ENCODE results near the gene GPR21.

GPR21 gene

DNA sequence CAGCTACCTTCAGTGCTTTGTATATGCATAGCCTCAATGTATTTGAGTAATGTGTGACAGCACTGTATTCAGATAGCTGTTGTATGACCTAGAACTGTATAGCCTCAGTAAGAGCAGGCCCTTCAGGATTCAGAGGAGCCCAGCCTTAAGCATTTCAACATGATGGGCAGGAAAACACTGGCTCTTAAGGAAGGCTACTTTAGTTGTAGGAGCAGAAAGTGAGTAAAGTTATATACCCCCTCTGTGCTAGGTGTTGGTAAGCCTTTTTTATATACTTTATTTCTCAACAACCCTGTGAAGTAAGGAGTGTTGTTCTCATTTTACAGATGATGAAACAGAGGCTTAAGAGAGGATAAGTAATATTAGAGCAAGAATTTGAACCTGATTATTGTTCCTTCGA lies 1.5 kb upstream of the GPR21 start:
- Histone ChIP-seq H3K27ac (ENCODE audit: low read depth, low read length) (no peak overlapping the region), H3K9me3 (ENCODE audit: insufficient read depth, low read length) (no peaks in the 10 kb centered on the region), H4K20me1 (ENCODE audit: low read depth, low read length) (no peaks in the 10 kb centered on the region), H3K9me2 (replicated peaks; ENCODE audit: insufficient read depth, low read length) (no peaks in the 10 kb centered on the region), H3K9ac (ENCODE audit: low read length) (no peak overlapping the region), H3K27me3 (ENCODE audit: low read length) (no peaks in the 10 kb centered on the region), H3K36me3 (ENCODE audit: low read length) (peaks cover 9% of the 10 kb centered on the region; the same call in 1 of the 2 replicates), H3K4me2 (ENCODE audit: low read depth, low read length, poor library complexity, severe bottlenecking) (no peak overlapping the region), H3K79me2 (ENCODE audit: insufficient read depth, low read length) (no peaks in the 10 kb centered on the region), H3K4me3 (ENCODE audit: insufficient read depth, low read length, poor library complexity, severe bottlenecking) (no peak overlapping the region), H2AFZ (ENCODE audit: low read depth, low read length, severe bottlenecking) (no peak overlapping the region), H3F3A (ENCODE audit: insufficient read depth) (peaks cover 6% of the 10 kb centered on the region; the same call in 1 of the 2 replicates)
- TF ChIP-seq, protein P1, sequence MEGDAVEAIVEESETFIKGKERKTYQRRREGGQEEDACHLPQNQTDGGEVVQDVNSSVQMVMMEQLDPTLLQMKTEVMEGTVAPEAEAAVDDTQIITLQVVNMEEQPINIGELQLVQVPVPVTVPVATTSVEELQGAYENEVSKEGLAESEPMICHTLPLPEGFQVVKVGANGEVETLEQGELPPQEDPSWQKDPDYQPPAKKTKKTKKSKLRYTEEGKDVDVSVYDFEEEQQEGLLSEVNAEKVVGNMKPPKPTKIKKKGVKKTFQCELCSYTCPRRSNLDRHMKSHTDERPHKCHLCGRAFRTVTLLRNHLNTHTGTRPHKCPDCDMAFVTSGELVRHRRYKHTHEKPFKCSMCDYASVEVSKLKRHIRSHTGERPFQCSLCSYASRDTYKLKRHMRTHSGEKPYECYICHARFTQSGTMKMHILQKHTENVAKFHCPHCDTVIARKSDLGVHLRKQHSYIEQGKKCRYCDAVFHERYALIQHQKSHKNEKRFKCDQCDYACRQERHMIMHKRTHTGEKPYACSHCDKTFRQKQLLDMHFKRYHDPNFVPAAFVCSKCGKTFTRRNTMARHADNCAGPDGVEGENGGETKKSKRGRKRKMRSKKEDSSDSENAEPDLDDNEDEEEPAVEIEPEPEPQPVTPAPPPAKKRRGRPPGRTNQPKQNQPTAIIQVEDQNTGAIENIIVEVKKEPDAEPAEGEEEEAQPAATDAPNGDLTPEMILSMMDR (IDR thresholded peaks at IDR 0.05; ENCODE audit: insufficient read depth, low read length, poor library complexity, severe bottlenecking) = no peak
- TF ChIP-seq EZH2phosphoT487 (conservative IDR thresholded peaks at IDR 0.05; ENCODE audit: low read length) = no peak

DNA sequence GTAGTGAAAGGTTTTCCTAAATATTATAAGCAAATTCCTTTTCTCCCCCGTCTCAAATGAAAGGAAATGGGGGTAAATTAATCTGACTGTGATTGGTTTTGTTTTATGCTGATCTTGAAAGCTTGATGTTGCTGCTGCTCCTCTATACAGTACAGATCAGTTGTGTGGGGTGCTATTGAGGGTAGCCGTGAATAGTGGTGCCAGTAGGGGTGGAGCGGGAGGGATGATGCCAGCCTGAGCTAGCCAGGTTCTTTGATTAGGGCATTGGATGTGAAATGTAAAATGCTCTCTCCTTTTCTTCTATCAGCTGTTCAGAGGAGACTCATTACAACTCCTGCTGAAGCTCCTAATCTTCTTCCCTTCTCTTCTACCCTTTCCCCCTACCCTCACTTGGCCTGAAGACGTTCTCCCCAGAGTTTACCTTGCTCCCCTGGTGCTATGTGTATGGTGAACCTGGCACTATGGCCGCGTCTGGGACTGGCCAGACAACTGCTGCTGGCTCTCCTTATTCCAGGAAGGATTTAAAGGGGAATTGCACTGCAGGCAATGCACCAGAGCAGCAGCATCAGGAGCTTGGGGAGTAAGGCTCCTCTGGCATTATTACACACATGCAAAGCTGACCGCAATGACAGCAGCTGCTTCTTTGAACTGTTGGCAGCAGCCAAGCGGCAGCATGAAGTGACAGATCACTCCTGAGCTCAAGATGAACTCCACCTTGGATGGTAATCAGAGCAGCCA lies 566 bp downstream of the GPR21 start:
- TF ChIP-seq, protein P1 (IDR thresholded peaks at IDR 0.05; ENCODE audit: insufficient read depth, low read length, poor library complexity, severe bottlenecking) = no peak
- no peak for TF ChIP-seq EZH2phosphoT487 (conservative IDR thresholded peaks at IDR 0.05; ENCODE audit: low read length)
- H4K20me1 ChIP-seq (ENCODE audit: low read depth, low read length) = no peaks in the 10 kb centered on the region
- no peak overlapping the region for H3K9ac ChIP-seq (ENCODE audit: low read length)
- no peaks in the 10 kb centered on the region for H3K9me2 ChIP-seq (replicated peaks; ENCODE audit: insufficient read depth, low read length)
- no peak overlapping the region for H3K27ac ChIP-seq (ENCODE audit: low read depth, low read length)
- H3K4me2 ChIP-seq (ENCODE audit: low read depth, low read length, poor library complexity, severe bottlenecking) = no peak overlapping the region
- H3K36me3 ChIP-seq (ENCODE audit: low read length) = peaks cover 11% of the 10 kb centered on the region; the same call in 1 of the 2 replicates
- no peak overlapping the region for H2AFZ ChIP-seq (ENCODE audit: low read depth, low read length, severe bottlenecking)
- H3K79me2 ChIP-seq (ENCODE audit: insufficient read depth, low read length) = no peaks in the 10 kb centered on the region
- peaks cover 10% of the 10 kb centered on the region; the same call in 1 of the 2 replicates for H3F3A ChIP-seq (ENCODE audit: insufficient read depth)
- no peaks in the 10 kb centered on the region for H3K9me3 ChIP-seq (ENCODE audit: insufficient read depth, low read length)
- no peak overlapping the region for H3K4me3 ChIP-seq (ENCODE audit: insufficient read depth, low read length, poor library complexity, severe bottlenecking)
- no peaks in the 10 kb centered on the region for H3K27me3 ChIP-seq (ENCODE audit: low read length)

DNA sequence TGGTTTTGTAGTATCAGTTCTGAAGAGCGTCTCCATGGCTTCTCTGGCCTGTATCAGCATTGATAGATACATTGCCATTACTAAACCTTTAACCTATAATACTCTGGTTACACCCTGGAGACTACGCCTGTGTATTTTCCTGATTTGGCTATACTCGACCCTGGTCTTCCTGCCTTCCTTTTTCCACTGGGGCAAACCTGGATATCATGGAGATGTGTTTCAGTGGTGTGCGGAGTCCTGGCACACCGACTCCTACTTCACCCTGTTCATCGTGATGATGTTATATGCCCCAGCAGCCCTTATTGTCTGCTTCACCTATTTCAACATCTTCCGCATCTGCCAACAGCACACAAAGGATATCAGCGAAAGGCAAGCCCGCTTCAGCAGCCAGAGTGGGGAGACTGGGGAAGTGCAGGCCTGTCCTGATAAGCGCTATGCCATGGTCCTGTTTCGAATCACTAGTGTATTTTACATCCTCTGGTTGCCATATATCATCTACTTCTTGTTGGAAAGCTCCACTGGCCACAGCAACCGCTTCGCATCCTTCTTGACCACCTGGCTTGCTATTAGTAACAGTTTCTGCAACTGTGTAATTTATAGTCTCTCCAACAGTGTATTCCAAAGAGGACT lies 1.5 kb downstream of the GPR21 start:
- no peak for TF ChIP-seq EZH2phosphoT487 (conservative IDR thresholded peaks at IDR 0.05; ENCODE audit: low read length)
- TF ChIP-seq, protein P1 (IDR thresholded peaks at IDR 0.05; ENCODE audit: insufficient read depth, low read length, poor library complexity, severe bottlenecking) = no peak
- no peaks in the 10 kb centered on the region for H4K20me1 ChIP-seq (ENCODE audit: low read depth, low read length)
- peaks cover 10% of the 10 kb centered on the region; the same call in 1 of the 2 replicates for H3F3A ChIP-seq (ENCODE audit: insufficient read depth)
- no peak overlapping the region for H3K9ac ChIP-seq (ENCODE audit: low read length)
- peaks cover 11% of the 10 kb centered on the region; the same call in 1 of the 2 replicates for H3K36me3 ChIP-seq (ENCODE audit: low read length)
- H3K9me2 ChIP-seq (replicated peaks; ENCODE audit: insufficient read depth, low read length) = no peaks in the 10 kb centered on the region
- no peak overlapping the region for H3K4me2 ChIP-seq (ENCODE audit: low read depth, low read length, poor library complexity, severe bottlenecking)
- no peak overlapping the region for H2AFZ ChIP-seq (ENCODE audit: low read depth, low read length, severe bottlenecking)
- no peaks in the 10 kb centered on the region for H3K27me3 ChIP-seq (ENCODE audit: low read length)
- H3K9me3 ChIP-seq (ENCODE audit: insufficient read depth, low read length) = no peaks in the 10 kb centered on the region
- no peak overlapping the region for H3K4me3 ChIP-seq (ENCODE audit: insufficient read depth, low read length, poor library complexity, severe bottlenecking)
- no peaks in the 10 kb centered on the region for H3K79me2 ChIP-seq (ENCODE audit: insufficient read depth, low read length)
- no peak overlapping the region for H3K27ac ChIP-seq (ENCODE audit: low read depth, low read length)
